GM21576 (cell line): Measurements from ENCODE around the gene ADRM1.
A peak's percentile ranks its signal among the peaks of the same experiment; 100 is the strongest.

ENCODE experiments used
- ATAC-seq: cut with Tn5 transposase; IDR thresholded peaks from one replicate; pipeline ENCODE4 v1.9.1; 2021; ENCODE audit warnings: mild to moderate bottlenecking, moderate library complexity; ENCODE audit not compliant: unreplicated experiment

Gene ADRM1

DNA sequence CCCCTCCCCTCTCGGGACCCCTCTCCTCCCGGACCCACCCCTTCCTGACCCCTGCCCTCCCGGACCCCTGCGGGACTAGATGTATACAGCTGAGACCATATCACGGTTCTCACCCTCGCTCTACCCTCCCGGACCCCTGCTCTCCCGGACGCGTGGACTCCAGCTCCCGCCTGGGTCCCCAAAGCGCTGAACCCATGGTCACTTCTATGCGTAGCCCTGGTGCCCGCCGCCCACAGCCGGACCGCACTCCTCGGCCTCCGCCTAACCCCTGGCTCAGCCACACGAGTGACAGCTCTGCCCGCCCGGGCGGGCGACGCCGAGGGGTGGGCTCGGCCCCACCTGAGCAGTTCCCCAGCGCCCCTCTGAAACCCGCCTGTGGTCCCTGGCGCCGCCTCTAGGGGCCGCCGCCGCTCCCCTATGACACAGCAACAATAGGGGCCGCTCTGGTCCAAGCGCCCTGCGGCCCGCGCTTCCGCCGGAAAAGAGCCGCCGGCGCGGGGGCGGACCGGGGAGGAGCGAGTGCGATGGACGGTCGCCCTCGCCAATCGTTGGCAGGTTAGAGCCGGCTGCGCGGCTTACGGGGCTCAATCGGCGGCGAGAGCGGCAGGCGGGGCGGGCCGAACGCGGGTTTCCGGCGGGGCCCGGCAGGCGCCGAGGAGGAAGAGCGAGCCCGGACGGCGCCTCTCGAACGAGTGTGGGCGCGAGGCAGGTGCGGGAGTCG is at the start of gene ADRM1:
Gene ADRM1, plus strand, starts transcription at position 657 of the 721 bp plus-strand sequence. CDS start 572 bp downstream, outside the sequence.
- ATAC-seq, result peak; percentile 80

DNA sequence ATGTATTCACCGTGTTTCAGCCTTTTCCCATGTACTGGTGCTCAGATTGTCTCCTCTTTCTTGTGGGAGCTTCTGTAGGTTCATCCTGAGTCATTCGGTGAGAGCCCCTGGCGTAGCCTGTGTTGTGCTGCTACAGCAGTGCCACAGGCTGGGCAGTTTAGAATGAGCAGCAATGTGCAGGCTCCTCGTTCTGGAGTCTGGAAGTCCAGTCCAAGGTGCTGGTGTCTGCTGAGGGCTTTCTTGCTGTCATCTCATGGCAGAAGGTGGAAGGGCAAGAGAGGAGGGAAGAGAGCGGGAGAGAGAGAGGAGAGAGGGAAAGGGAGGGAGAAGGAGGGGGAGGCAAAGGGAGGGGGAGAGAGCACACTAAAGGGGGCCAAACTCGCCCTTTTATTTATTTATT is 49.4 kb upstream of the ADRM1 start:
- no peak for ATAC-seq

GRCh38 chr20:62254021-62254724 is 48.6 kb upstream of the ADRM1 start:
- ATAC-seq, result no peak

- ATAC-seq, result no peak
These were observed 46.8 kb upstream of the ADRM1 start for GRCh38 chr20:62255976-62256375.

- ATAC-seq, result no peak
These were observed 44.1 kb upstream of the ADRM1 start for GRCh38 chr20:62258499-62259293.

DNA sequence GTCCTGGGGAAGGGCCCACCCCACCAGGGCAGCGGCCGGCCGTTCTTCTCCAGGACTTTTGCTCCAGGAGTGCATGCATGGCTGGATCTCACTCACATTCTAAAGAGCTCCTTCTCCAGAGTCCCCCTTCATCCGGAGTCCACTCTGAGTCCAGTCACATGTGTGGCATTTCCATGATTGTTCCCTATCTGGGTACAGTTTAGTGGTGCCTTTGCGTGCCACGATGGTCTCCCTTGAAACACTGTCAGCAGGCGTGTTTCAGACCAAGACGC is 43.6 kb upstream of the ADRM1 start:
- no peak for ATAC-seq

DNA sequence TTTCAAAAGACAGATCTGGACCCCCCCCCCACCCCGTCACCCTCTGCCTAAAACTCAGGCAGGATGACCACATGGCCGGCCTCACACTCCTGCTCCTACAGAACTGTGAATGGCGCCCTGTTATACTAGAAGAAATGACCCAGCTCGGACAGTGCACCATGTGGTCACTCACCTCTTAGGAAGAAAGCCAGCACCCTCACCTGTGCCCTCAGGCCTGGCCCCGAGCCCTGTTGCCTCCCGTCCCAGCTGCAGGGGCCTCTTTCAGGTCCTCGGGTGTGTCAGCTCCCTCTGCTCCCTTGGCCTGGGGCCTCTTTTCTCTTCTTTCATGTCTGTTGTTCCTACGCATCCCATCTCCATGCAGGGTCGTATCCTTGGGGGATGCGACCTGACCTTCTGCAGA is 40.7 kb upstream of the ADRM1 start:
- ATAC-seq, result no peak

- no peak for ATAC-seq
These were observed 39.4 kb upstream of the ADRM1 start for GRCh38 chr20:62263396-62263795.

DNA sequence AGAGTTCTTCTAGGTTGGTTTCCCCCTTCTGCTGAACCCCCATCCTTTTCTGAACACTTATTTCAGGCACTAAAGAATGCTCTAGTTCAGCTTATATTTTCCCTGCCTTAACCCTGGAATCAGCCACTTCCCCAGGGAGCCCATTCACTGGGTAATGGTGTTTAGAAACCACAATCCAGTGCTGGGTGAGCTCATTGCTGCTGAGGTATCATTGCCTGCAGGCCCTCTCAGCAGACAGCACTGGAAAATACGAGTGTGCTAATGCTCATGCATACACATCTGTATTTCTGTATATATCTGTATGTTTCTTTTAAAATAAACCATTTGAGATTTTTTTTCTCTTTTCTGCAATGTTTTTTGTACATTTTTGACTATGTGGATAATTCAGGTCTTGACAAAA is 37.4 kb upstream of the ADRM1 start:
- ATAC-seq, result no peak

DNA sequence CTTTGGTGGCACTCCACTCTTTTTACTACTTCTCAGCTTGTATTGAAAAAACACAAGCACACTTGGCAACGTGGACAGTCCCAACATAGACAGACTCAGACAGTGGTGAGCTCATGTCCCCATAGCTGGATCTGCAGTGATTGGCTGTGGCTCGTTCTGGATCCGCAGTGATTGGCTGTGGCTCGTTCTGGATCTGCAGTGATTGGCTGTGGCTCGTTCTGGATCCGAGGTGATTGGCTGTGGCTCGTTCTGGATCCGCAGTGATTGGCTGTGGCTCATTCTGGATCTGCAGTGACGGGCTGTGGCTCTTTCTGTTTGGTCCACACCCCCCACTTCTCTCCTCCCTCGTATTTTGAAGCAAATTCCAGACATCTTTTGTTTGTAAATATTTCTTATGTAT is 36.5 kb upstream of the ADRM1 start:
- no peak for ATAC-seq

- no peak for ATAC-seq
These were observed 35.9 kb upstream of the ADRM1 start for GRCh38 chr20:62266851-62267250.

DNA sequence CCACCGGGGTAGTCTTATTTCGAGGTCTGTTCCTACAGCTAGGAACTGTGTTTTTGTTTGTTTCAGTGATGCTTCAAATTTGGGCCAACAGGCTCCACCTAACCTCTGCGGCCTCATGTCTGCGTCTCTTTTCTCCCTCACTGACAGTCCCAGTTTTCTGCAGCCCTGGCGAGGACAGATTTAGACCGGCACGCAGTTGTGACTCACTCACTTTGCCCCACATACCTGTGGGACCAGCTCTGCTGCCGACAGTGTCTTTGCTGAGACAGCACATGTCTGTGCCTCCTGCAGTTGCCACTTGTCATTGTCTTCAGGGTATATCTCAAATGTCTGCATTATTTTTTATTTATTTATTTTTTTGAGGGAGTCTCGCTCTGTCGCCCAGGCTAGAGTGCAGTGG is 35.3 kb upstream of the ADRM1 start:
- no peak for ATAC-seq

DNA sequence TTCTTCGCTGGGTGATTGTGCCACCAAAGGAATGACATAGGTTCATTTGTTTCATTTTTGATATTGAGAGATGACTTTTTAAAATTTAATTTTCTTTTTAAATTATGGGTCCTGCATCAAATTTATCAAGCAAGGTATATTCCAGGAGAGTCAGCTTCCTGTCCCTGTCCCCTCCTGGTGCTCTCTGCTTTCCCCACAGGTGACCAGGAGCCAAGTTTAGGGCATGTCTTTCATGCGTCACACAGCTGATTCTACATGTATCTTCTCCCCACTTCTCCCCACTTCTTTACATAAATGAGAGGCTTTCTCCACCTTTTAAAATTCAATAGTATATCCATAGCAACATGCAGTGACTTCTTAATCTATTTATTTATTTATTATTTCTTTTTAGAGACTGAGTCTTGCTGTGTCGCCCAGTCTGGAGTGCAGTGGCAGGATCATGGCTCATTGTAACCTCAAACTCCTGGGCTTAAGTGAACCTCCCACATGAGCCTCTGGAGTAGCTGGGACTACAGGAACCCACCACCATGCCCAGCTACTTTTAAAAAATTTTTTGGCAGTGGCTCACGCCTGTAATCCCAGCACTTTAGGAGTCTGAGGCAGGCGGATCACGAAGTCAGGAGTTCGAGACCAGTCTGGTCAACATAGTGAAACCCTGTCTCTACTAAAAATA is 34.4 kb upstream of the ADRM1 start:
- ATAC-seq, result no peak

DNA sequence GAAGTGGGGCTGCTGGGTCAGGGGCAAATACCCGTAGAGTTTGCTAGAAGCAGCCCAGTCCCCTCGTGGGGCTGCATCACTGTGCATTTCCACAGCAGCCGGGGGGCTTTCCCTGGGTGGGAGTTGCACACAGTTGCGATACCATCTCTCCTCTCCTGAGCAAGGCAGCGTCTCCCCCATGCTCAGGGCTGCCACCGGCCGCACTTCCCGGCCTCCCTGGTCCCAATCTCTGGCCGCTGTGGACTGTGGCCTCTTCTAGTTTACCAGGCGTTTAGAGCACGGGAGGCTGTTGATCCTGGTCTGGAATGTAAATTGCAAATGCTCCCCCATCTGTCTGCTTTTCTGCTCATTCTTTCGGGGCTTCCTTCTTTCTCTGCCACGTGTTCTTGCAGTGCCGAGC is 33.4 kb upstream of the ADRM1 start:
- no peak for ATAC-seq

DNA sequence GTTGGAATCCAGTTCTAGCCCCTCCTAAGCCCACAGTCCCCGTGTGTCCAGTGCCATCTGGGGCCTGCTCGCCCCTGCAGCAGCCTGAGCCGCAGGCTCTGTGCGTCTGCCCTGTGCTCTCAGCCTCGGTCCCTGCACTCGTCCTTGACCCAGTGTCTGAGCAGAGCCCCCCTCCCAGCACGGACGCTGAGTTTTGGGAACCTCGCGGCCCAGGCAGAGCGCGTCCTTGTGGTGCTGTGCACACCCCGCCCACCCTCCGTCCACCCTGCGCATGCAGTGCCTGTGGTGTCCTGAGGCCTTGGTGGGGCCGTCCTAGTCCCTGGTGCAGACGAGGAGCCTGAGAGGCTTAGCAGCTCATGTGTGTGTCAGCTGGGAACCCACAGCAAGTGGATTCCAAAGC is 32.9 kb upstream of the ADRM1 start:
- no peak for ATAC-seq

DNA sequence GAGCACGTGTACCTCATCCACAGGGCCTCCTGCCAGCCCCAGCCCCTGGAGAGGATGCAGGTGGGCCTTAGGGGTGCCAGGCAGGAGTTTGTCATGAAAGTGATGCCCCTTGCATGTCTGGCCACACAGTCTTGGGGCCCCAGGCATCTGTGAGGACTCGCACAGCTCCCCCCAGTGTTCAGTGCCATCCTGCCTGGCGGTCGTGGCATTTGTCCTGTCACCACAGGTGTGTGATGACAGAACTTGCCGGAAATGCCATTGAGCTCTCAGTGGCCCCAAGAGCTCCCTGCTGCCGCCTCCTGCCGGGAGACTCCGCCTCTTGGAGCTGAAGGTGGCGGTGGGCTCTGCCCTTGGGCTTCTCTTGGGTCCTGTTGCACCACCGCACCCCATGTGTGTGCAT is 30.6 kb upstream of the ADRM1 start:
- ATAC-seq, result no peak

DNA sequence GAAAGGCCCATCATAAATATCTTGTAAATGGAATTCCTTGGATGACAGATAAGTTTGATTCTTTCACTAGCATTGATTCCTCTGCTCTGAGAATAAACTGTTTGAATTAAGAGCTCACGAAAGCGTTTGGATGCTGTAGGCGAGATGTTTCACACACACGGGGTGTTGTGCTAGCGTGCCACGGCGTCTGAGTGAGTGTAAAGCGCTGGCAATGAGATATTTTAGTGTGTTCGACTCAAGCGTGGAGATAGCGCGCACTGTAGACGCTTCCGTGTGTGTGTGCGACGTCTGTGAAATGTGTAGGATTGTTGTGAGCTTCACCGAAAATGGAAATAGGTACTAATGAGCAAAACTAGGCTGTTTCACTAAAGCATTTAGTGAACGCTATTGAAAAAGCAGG is 29.4 kb upstream of the ADRM1 start:
- no peak for ATAC-seq

DNA sequence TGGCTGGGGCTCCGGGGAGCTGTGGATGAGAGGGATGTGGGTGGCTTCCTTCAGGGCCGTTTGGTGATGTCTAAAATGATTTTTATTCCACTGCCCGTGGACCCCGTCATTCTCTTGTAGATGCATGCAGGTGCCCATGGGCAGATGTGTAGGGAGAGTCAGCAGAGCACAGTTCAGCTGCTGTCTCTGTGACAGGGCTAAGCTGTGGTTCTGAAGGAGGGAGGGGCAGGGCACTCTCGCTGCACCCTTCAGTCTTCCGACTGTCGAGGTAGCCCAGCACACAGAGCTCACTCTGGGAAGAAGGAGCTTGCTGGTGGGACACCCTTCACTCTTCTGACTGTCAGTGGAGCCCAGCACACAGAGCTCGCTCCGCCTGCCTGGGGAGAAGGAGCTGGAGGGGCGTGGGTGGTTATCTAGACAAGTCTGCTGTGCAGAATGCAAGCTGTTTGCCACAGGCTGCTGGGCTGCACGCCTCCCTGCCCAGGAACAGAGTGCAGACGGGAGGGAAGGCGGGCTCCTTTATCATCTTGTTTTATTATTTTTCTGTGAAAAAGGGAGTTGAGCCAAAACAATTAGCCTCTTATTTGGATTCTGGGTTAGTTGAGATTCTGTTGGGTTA is 28.4 kb upstream of the ADRM1 start:
- ATAC-seq, result no peak

DNA sequence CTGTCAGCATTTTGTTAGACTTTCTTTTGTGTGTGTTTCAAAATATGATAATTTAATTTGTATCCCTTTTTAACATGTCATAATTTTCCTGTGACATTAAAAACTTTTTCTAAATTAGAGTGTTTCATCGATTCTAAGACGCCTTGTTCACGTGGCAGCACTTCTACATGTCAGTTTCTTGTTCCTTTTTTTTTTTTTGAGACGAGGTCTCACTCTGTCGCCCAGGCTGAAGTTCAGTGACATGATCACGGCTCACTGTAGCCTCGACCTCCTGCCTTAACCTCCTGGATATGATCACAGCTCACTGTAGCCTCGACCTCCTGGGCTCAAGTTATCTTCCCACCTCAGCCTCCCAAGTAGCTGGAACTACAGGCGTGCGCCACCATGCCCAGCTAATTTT is 27.6 kb upstream of the ADRM1 start:
- ATAC-seq, result no peak

DNA sequence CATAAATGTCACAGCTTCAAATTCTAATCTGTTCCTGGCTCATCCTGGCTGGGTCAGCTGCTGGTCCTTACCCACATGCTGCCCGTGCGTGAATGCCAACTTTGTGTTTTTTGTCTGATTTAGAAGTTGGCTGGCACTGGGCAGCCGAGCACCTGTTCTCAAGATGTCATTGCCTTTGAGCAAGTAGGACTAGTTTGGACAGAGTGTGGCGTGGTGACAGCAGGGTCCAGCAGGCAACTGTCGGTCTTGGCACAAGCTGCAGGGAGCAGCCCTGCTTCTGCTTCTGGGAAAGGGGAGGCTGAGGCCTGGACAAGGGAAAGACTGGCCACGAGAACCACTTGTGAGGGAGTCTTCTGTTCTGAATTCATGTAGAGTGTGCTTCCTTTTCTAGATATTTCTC is 26.4 kb upstream of the ADRM1 start:
- no peak for ATAC-seq

- no peak for ATAC-seq
These were observed 25.5 kb upstream of the ADRM1 start for GRCh38 chr20:62277253-62277652.
